Lung (tissue), 12 donors: ENCODE data around the gene ODAM. TPM values are rescaled to one million over a fixed set of nuclear protein-coding genes. Genes with fewer than 3 reads are reported as not detected.
A peak's percentile ranks its signal among the peaks of the same experiment; 100 is the strongest.
"Not testable (repeated sequence)": the region's sequence is repeated elsewhere in the genome, so short reads cannot be mapped to it uniquely, and the experiment has no call there.

ENCODE experiments used
- ATAC-seq: fragments of 200-7000 bp; cut with Tn5 transposase; one replicate; pipeline ENCODE4 v1.9.1; 2020; ENCODE audit warnings: moderate number of reproducible peaks; ENCODE audit not compliant: insufficient read depth, low FRiP score
- DNase-seq, 3 donors: peaks; one replicate each; pipeline ENCODE4 v3.0.0-alpha.2; 2013 to 2017
- H3K27ac ChIP-seq, 2 donors: one replicate each; pipeline ENCODE4 v1.5.1; 2013; ENCODE audit warnings: mild to moderate bottlenecking in 2 of 2, moderate library complexity in 2 of 2, control low read depth in 1 of 2, inconsistent platforms in 1 of 2, low read depth in 1 of 2, low read length in 1 of 2
- H3K27me3 ChIP-seq, 3 donors: one replicate each; pipeline ENCODE4 v1.5.1; 2013; ENCODE audit warnings: low read length in 2 of 3; ENCODE audit not compliant: control insufficient read depth in 3 of 3, insufficient read depth in 3 of 3
- H3K36me3 ChIP-seq, 4 donors: one replicate each; pipeline ENCODE4 v1.5.1; 2013; ENCODE audit warnings: low read length in 4 of 4, mild to moderate bottlenecking in 1 of 4, moderate library complexity in 1 of 4; ENCODE audit not compliant: control insufficient read depth in 4 of 4, insufficient read depth in 4 of 4
- H3K4me1 ChIP-seq, 5 donors: one replicate each; pipeline ENCODE4 v1.5.1; 2013; ENCODE audit warnings: low read length in 5 of 5, mild to moderate bottlenecking in 2 of 5, moderate library complexity in 1 of 5; ENCODE audit not compliant: control insufficient read depth in 5 of 5, insufficient read depth in 5 of 5
- H3K4me3 ChIP-seq: one replicate; pipeline ENCODE4 v1.5.1; 2013; ENCODE audit warnings: mild to moderate bottlenecking, control low read depth, moderate library complexity
- H3K9ac ChIP-seq, 2 donors: one replicate each; pipeline ENCODE4 v1.5.1; 2013; ENCODE audit warnings: low read length in 2 of 2, control low read depth in 1 of 2; ENCODE audit not compliant: insufficient read depth in 1 of 2
- H3K9me3 ChIP-seq, 4 donors: one replicate each; pipeline ENCODE4 v1.5.1; 2013; ENCODE audit warnings: low read length in 3 of 4, mild to moderate bottlenecking in 1 of 4, moderate library complexity in 1 of 4; ENCODE audit not compliant: control insufficient read depth in 4 of 4, insufficient read depth in 3 of 4
- CTCF ChIP-seq: IDR thresholded peaks from 2 replicates; pipeline ENCODE4 v1.5.1; 2012; ENCODE audit warnings: mild to moderate bottlenecking; ENCODE audit errors: control extremely low read depth, extremely low read depth
- WGBS, 2 donors: extraction: QIAGEN DNeasy Blood & Tissue Kit; methylation state at CpG; one replicate each; pipeline ENCODE4 v1.1.7; 2013; 5-methylcytosine and 5-hydroxymethylcytosine counted together
- polyA plus RNA-seq, 2 donors: library from polyadenylated mRNA; stranded (reverse); fragments of 200-250 nt; gene quantifications; one replicate each; pipeline ENCODE4 v1.2.1, GENCODE V29; 2013
- total RNA-seq, 2 donors: library from RNA; depleted of rRNA in 1 of 2; stranded (reverse); fragments of >200 nt in 1 of 2; gene quantifications; one replicate each; pipeline ENCODE4 v1.2.1, GENCODE V29; 2014 to 2021
- donor health status: control.
- donor health status: control.
- donor health status: Bipolar disorder and iron deficiency.
- donor health status: healthy.
- donor health status: DM: yes; HTN: yes; CAD: no.

The ODAM gene
- total and polyA plus RNA-seq, 4 donors: 1.6 to 8.8 (median 2.8) TPM

- 54 to 69% methylated on average over 5 of the region's 5 CpGs for WGBS, 2 donors
- ATAC-seq (no peak), DNase-seq (peak; percentile 91 to 99 (median 99))
- Histone ChIP-seq H3K27ac (no peak overlapping the region), H3K4me3 (no peak overlapping the region), H3K9me3 (no peaks in the 10 kb centered on the region), H3K27me3 (no peaks in the 10 kb centered on the region), H3K36me3 (no peaks in the 10 kb centered on the region), H3K9ac (no peak overlapping the region), H3K4me1 (peaks cover 0 to 32% (median 0%) of the 10 kb centered on the region in 5 donors)
- no peak for TF ChIP-seq CTCF
These were observed 44.5 kb downstream of the ODAM start for GRCh38 chr4:70239884-70240591.

GRCh38 chr4:70242297-70242696 lies 46.8 kb downstream of the ODAM start, which contains the start of gene CSN3:
TSS of gene CSN3 (plus strand) at chr4:70242597. CDS start at chr4:70244820, 2,223 bp downstream.
- WGBS, 2 donors: 81 to 87% methylated on average over 3 of the region's 3 CpGs
- peaks cover 0 to 32% (median 0%) of the 10 kb centered on the region in 5 donors for H3K4me1 ChIP-seq
- not testable (repeated sequence) for H3K27ac ChIP-seq, H3K9ac ChIP-seq, ATAC-seq, DNase-seq, H3K36me3 ChIP-seq, H3K27me3 ChIP-seq, H3K4me3 ChIP-seq, H3K9me3 ChIP-seq

GRCh38 chr4:70243091-70243490 lies 47.6 kb downstream of the ODAM start:
- Histone ChIP-seq H3K27me3 (no peaks in the 10 kb centered on the region), H3K36me3 (no peaks in the 10 kb centered on the region), H3K4me3 (no peak overlapping the region), H3K9me3 (no peaks in the 10 kb centered on the region), H3K27ac (no peak overlapping the region), H3K9ac (no peak overlapping the region), H3K4me1 (peaks cover 0 to 32% (median 0%) of the 10 kb centered on the region in 5 donors)
- ATAC-seq (no peak), DNase-seq (no peak)
- TF ChIP-seq CTCF: no peak
- 78 to 87% methylated on average over 4 of the region's 4 CpGs for WGBS, 2 donors

GRCh38 chr4:70251250-70251944 lies 55.9 kb downstream of the ODAM start:
- H3K36me3 ChIP-seq: no peaks in the 10 kb centered on the region
- ATAC-seq (no peak), DNase-seq (no peak)
- no peaks in the 10 kb centered on the region for H3K27me3 ChIP-seq
- no peak overlapping the region for H3K27ac ChIP-seq
- H3K4me1 ChIP-seq: no peaks in the 10 kb centered on the region
- WGBS, 2 donors: 37 to 78% methylated on average over 3 of the region's 3 CpGs
- no peak overlapping the region for H3K4me3 ChIP-seq
- H3K9me3 ChIP-seq: no peaks in the 10 kb centered on the region
- no peak overlapping the region for H3K9ac ChIP-seq
- no peak for TF ChIP-seq CTCF
